Liver (tissue), 9 donors: Measurements from ENCODE around the gene ST6GAL1. TPM values are rescaled to one million over a fixed set of nuclear protein-coding genes. Genes with fewer than 3 reads are reported as not detected.
A peak's percentile ranks its signal among the peaks of the same experiment; 100 is the strongest.

Source experiments
- DNase-seq: peaks from one replicate; pipeline ENCODE4 v3.0.0-alpha.2; 2017; ENCODE audit warnings: low spot score
- H3K27ac ChIP-seq, 2 donors: one replicate each; pipeline ENCODE4 v1.7.0; 2013; ENCODE audit warnings: inconsistent platforms in 2 of 2, low read length in 2 of 2, control low read depth in 1 of 2, low read depth in 1 of 2, mild to moderate bottlenecking in 1 of 2
- H3K27me3 ChIP-seq, 4 donors: one replicate each; pipeline versions ENCODE4 v1.6.1 to v1.7.0; 2013; ENCODE audit warnings: low read length in 3 of 4, inconsistent platforms in 1 of 4, mild to moderate bottlenecking in 1 of 4, moderate library complexity in 1 of 4; ENCODE audit not compliant: control insufficient read depth in 4 of 4, insufficient read depth in 4 of 4
- H3K36me3 ChIP-seq, 4 donors: one replicate each; pipeline versions ENCODE4 v1.6.1 to v1.7.0; 2013; ENCODE audit warnings: low read length in 3 of 4, mild to moderate bottlenecking in 3 of 4, low read depth in 1 of 4, moderate library complexity in 1 of 4; ENCODE audit not compliant: control insufficient read depth in 4 of 4, insufficient read depth in 3 of 4
- H3K4me1 ChIP-seq, 4 donors: one replicate each; pipeline versions ENCODE4 v1.6.1 to v1.7.0; 2013; ENCODE audit warnings: low read length in 3 of 4, mild to moderate bottlenecking in 3 of 4, moderate library complexity in 1 of 4; ENCODE audit not compliant: control insufficient read depth in 4 of 4, insufficient read depth in 4 of 4
- H3K4me3 ChIP-seq, 3 donors: one replicate each; pipeline versions ENCODE4 v1.6.1 to v1.7.0; 2013; ENCODE audit warnings: low read length in 3 of 3, control low read depth in 1 of 3, low read depth in 1 of 3, mild to moderate bottlenecking in 1 of 3
- H3K9ac ChIP-seq, 2 donors: one replicate each; pipeline ENCODE4 v1.7.0; 2013; ENCODE audit warnings: low read length in 2 of 2, mild to moderate bottlenecking in 2 of 2, moderate library complexity in 2 of 2, control low read depth in 1 of 2, low read depth in 1 of 2
- H3K9me3 ChIP-seq, 4 donors: one replicate each; pipeline versions ENCODE4 v1.6.1 to v1.7.0; 2013; ENCODE audit warnings: low read length in 3 of 4; ENCODE audit not compliant: control insufficient read depth in 4 of 4
- EGR1 ChIP-seq, 2 donors: IDR thresholded peaks; 2 replicates each; pipeline ENCODE4 v1.6.1; 2016 to 2018; ENCODE audit warnings: antibody characterized with exemption in 2 of 2, low read depth in 2 of 2
- FOXA1 ChIP-seq: IDR thresholded peaks from 2 replicates; pipeline ENCODE4 v1.6.1; 2016; ENCODE audit warnings: antibody characterized with exemption
- FOXA2 ChIP-seq: IDR thresholded peaks from 2 replicates; pipeline ENCODE4 v1.6.1; 2016; ENCODE audit warnings: antibody characterized with exemption
- HNF4A ChIP-seq, 2 donors: conservative IDR thresholded peaks; 2 replicates each; pipeline ENCODE4 v1.6.1; 2016; ENCODE audit warnings: antibody characterized with exemption in 2 of 2, mild to moderate bottlenecking in 2 of 2
- HNF4G ChIP-seq: IDR thresholded peaks from 2 replicates; pipeline ENCODE4 v1.6.1; 2016; ENCODE audit warnings: antibody characterized with exemption
- JUND ChIP-seq, 2 donors: IDR thresholded peaks; 2 replicates each; pipeline ENCODE4 v1.6.1; 2016; ENCODE audit warnings: antibody characterized with exemption in 2 of 2
- RAD21 ChIP-seq, 2 donors: IDR thresholded peaks; 2 replicates each; pipeline ENCODE4 v1.6.1; 2016; ENCODE audit warnings: antibody characterized with exemption in 2 of 2, mild to moderate bottlenecking in 2 of 2
- SP1 ChIP-seq: IDR thresholded peaks from 2 replicates; pipeline ENCODE4 v1.6.1; 2018; ENCODE audit warnings: antibody characterized with exemption, mild to moderate bottlenecking
- TAF1 ChIP-seq: conservative IDR thresholded peaks from 2 replicates; pipeline ENCODE4 v1.6.1; 2016; ENCODE audit warnings: antibody characterized with exemption, mild to moderate bottlenecking
- YY1 ChIP-seq: IDR thresholded peaks from 2 replicates; pipeline ENCODE4 v1.6.1; 2016; ENCODE audit warnings: antibody characterized with exemption, mild to moderate bottlenecking
- WGBS: extraction: QIAGEN DNeasy Blood & Tissue Kit; methylation state at CpG from one replicate; pipeline ENCODE4 v1.1.7; 2013; 5-methylcytosine and 5-hydroxymethylcytosine counted together
- polyA plus RNA-seq, 2 donors: library from polyadenylated mRNA; stranded (reverse) in 1 of 2; unstranded in 1 of 2; fragments of 200-250 nt in 1 of 2; fragments of >200 nt in 1 of 2; fragmentation: Nextera tagmentation in 1 of 2; extraction: Ambion mirVana in 1 of 2; gene quantifications; one replicate each; pipeline versions ENCODE4 v1.2.1 to v1.2.3, GENCODE V29; 2013 to 2015
- total RNA-seq, 2 donors: library from RNA; depleted of rRNA; stranded (reverse); fragments of >200 nt; gene quantifications; one replicate each; pipeline ENCODE4 v1.2.3, GENCODE V29; 2014
- TF ChIP-seq, protein P1 (sequence below): IDR thresholded peaks from 2 replicates; pipeline ENCODE4 v1.6.1; 2016; ENCODE audit warnings: antibody characterized with exemption
- TF ChIP-seq, protein P2 (sequence below): IDR thresholded peaks from 2 replicates; pipeline ENCODE4 v1.6.1; 2016; ENCODE audit warnings: antibody characterized with exemption
- TF ChIP-seq, protein P3 (sequence below): IDR thresholded peaks from 2 replicates; pipeline ENCODE4 v1.6.1; 2016; ENCODE audit warnings: antibody characterized with exemption
- TF ChIP-seq, protein P4 (sequence below): fragments of 150-350 bp; IDR thresholded peaks from 2 replicates; pipeline ENCODE4 v1.5.1; 2017; ENCODE audit warnings: improper control_type of control experiment, low read depth, low read length; ENCODE audit not compliant: missing input control
- TF ChIP-seq, protein P5 (sequence below): IDR thresholded peaks from 2 replicates; pipeline ENCODE4 v1.6.1; 2016; ENCODE audit warnings: antibody characterized with exemption, mild to moderate bottlenecking
- donor health status: healthy.
- donor health status: healthy.
- donor health status: healthy.
- donor health status: healthy.
- donor health status: healthy.

The ST6GAL1 gene
- total and polyA plus RNA-seq, 4 donors, result 102 to 425 (median 328) TPM

DNA sequence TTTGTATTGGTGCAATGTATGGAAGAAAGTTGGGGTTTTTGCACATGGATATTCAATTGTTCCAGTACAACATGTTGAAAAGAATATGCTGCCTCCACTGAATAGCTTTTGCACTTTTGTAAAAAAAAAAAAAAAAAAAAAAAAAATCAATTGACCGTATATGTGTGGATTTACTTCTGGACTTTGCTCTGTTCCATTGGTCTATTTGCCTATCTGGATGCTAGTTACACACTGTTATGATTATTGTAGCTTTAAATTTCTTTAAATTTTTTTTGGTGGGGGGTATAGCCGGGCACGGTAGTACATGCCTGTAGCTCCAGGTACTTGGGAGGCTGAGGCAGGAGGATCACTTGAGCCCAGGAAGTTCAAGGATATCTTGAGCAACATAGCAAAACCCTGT is 156.5 kb downstream of the ST6GAL1 start:
- Histone ChIP-seq H3K4me3 (no peak overlapping the region), H3K27ac (no peak overlapping the region), H3K36me3 (no peaks in the 10 kb centered on the region), H3K9ac (no peak overlapping the region), H3K4me1 (peaks cover 0 to 1% (median 0%) of the 10 kb centered on the region in 4 donors), H3K9me3 (peaks cover 0 to 7% (median 0%) of the 10 kb centered on the region in 4 donors), H3K27me3 (no peaks in the 10 kb centered on the region)
- TF ChIP-seq JUND (IDR thresholded peaks at IDR 0.05), result no peak
- peak; percentile 19 for TF ChIP-seq HNF4G
- TF ChIP-seq SP1, result peak; percentile 24
- TF ChIP-seq, protein P1, sequence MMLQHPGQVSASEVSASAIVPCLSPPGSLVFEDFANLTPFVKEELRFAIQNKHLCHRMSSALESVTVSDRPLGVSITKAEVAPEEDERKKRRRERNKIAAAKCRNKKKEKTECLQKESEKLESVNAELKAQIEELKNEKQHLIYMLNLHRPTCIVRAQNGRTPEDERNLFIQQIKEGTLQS, result no peak
- TF ChIP-seq HNF4A (conservative IDR thresholded peaks at IDR 0.05), result peak; percentile 66 to 86
- WGBS, result 71% methylated on average over 3 of the region's 3 CpGs
- no peak for DNase-seq

DNA sequence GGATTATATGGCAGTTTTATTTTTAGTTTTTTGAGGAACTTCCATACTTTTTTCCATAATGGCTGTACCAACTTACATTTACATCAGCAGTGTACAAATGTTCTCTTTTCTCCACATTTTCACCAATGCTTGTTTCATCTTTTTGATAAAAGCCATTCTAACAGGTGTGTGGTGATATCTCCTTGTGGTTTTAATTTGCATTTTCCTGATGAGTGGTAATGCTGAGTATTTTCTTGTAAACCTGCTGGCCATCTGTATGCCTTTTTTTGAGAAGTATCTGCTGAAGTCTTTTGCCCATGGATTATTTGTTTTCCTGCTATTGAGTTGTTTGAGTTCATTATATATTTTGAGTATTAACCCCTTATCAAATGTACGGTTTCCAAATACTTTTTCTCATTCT is 158.4 kb downstream of the ST6GAL1 start:
- DNase-seq, result no peak
- no peak for TF ChIP-seq YY1
- TF ChIP-seq FOXA1, result no peak
- TF ChIP-seq, protein P2, sequence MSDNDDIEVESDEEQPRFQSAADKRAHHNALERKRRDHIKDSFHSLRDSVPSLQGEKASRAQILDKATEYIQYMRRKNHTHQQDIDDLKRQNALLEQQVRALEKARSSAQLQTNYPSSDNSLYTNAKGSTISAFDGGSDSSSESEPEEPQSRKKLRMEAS, result no peak
- no peak for TF ChIP-seq JUND (IDR thresholded peaks at IDR 0.05)
- TF ChIP-seq RAD21 (IDR thresholded peaks at IDR 0.05), result no peak
- TF ChIP-seq, protein P3, sequence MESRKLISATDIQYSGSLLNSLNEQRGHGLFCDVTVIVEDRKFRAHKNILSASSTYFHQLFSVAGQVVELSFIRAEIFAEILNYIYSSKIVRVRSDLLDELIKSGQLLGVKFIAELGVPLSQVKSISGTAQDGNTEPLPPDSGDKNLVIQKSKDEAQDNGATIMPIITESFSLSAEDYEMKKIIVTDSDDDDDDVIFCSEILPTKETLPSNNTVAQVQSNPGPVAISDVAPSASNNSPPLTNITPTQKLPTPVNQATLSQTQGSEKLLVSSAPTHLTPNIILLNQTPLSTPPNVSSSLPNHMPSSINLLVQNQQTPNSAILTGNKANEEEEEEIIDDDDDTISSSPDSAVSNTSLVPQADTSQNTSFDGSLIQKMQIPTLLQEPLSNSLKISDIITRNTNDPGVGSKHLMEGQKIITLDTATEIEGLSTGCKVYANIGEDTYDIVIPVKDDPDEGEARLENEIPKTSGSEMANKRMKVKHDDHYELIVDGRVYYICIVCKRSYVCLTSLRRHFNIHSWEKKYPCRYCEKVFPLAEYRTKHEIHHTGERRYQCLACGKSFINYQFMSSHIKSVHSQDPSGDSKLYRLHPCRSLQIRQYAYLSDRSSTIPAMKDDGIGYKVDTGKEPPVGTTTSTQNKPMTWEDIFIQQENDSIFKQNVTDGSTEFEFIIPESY, result no peak
- no peak for TF ChIP-seq HNF4A (conservative IDR thresholded peaks at IDR 0.05)
- no peak for TF ChIP-seq FOXA2
- TF ChIP-seq, protein P4, sequence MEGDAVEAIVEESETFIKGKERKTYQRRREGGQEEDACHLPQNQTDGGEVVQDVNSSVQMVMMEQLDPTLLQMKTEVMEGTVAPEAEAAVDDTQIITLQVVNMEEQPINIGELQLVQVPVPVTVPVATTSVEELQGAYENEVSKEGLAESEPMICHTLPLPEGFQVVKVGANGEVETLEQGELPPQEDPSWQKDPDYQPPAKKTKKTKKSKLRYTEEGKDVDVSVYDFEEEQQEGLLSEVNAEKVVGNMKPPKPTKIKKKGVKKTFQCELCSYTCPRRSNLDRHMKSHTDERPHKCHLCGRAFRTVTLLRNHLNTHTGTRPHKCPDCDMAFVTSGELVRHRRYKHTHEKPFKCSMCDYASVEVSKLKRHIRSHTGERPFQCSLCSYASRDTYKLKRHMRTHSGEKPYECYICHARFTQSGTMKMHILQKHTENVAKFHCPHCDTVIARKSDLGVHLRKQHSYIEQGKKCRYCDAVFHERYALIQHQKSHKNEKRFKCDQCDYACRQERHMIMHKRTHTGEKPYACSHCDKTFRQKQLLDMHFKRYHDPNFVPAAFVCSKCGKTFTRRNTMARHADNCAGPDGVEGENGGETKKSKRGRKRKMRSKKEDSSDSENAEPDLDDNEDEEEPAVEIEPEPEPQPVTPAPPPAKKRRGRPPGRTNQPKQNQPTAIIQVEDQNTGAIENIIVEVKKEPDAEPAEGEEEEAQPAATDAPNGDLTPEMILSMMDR, result no peak
- no peak for TF ChIP-seq HNF4G
- no peak for TF ChIP-seq SP1
- TF ChIP-seq, protein P1, result no peak
- TF ChIP-seq EGR1 (IDR thresholded peaks at IDR 0.05; ENCODE audit: low read depth in 2 of 2), result no peak
- TF ChIP-seq TAF1, result no peak
- TF ChIP-seq, protein P5, sequence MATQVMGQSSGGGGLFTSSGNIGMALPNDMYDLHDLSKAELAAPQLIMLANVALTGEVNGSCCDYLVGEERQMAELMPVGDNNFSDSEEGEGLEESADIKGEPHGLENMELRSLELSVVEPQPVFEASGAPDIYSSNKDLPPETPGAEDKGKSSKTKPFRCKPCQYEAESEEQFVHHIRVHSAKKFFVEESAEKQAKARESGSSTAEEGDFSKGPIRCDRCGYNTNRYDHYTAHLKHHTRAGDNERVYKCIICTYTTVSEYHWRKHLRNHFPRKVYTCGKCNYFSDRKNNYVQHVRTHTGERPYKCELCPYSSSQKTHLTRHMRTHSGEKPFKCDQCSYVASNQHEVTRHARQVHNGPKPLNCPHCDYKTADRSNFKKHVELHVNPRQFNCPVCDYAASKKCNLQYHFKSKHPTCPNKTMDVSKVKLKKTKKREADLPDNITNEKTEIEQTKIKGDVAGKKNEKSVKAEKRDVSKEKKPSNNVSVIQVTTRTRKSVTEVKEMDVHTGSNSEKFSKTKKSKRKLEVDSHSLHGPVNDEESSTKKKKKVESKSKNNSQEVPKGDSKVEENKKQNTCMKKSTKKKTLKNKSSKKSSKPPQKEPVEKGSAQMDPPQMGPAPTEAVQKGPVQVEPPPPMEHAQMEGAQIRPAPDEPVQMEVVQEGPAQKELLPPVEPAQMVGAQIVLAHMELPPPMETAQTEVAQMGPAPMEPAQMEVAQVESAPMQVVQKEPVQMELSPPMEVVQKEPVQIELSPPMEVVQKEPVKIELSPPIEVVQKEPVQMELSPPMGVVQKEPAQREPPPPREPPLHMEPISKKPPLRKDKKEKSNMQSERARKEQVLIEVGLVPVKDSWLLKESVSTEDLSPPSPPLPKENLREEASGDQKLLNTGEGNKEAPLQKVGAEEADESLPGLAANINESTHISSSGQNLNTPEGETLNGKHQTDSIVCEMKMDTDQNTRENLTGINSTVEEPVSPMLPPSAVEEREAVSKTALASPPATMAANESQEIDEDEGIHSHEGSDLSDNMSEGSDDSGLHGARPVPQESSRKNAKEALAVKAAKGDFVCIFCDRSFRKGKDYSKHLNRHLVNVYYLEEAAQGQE, result no peak
- Histone ChIP-seq H3K9ac (no peak overlapping the region), H3K4me1 (peaks cover 0 to 1% (median 0%) of the 10 kb centered on the region in 4 donors), H3K9me3 (peaks cover 0 to 7% (median 0%) of the 10 kb centered on the region in 4 donors), H3K4me3 (no peak overlapping the region), H3K36me3 (no peaks in the 10 kb centered on the region), H3K27ac (no peak overlapping the region), H3K27me3 (no peaks in the 10 kb centered on the region)
- 36% methylated on average over 1 of the region's 1 CpG for WGBS
